Mammary epithelial cell (primary cell): ENCODE data around the gene FOXP4.

Experiments used
- EZH2 ChIP-seq: IDR thresholded peaks from 2 replicates; pipeline ENCODE4 v1.6.1; 2012; ENCODE audit warnings: low read length, inconsistent platforms, borderline replicate concordance
- TF ChIP-seq, protein P1 (sequence below), 2 donors: IDR thresholded peaks in 1 of 2; conservative IDR thresholded peaks in 1 of 2; 2 replicates each; pipeline ENCODE4 v1.5.1; 2011 to 2012; ENCODE audit warnings: inconsistent platforms in 2 of 2, low read length in 2 of 2, mild to moderate bottlenecking in 2 of 2, control low read depth in 1 of 2, low read depth in 1 of 2; ENCODE audit not compliant: insufficient read depth in 1 of 2; ENCODE audit errors: extremely low read depth in 1 of 2

DNA sequence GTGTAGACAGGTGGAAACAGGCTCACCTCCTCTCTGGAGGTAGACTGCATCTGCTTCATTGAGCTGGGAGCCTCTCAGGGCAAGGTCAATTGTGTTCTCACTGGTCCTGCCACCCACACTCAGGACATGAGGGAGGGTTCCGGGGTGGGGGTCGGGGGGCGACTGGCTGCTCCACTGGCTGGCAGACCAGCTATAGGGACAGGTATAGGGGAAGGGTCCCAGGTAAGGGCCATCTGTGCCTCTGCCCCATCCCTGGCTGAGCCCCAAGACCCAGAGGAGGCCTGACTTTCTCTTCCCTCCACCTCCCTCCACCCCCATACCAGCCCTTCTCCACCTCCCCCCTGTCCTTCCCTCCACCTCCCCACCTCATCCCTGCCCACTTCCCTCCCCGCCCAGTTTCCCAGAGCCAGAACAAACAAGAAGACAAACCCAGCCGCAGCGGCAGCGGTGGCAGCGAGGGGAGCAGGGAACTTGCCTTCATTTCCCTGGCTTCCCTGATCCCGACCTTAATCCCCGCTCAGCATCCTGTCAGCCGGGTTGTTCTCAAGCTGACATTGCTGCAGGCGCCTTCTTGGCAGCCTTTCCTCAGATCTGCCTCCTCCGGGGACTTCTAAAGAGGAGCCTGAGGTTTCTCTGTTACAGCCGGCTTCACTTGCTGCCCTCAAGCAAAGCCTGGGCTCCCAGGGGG is 18.3 kb upstream of the FOXP4 start:
- TF ChIP-seq, protein P1, sequence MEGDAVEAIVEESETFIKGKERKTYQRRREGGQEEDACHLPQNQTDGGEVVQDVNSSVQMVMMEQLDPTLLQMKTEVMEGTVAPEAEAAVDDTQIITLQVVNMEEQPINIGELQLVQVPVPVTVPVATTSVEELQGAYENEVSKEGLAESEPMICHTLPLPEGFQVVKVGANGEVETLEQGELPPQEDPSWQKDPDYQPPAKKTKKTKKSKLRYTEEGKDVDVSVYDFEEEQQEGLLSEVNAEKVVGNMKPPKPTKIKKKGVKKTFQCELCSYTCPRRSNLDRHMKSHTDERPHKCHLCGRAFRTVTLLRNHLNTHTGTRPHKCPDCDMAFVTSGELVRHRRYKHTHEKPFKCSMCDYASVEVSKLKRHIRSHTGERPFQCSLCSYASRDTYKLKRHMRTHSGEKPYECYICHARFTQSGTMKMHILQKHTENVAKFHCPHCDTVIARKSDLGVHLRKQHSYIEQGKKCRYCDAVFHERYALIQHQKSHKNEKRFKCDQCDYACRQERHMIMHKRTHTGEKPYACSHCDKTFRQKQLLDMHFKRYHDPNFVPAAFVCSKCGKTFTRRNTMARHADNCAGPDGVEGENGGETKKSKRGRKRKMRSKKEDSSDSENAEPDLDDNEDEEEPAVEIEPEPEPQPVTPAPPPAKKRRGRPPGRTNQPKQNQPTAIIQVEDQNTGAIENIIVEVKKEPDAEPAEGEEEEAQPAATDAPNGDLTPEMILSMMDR (conservative IDR thresholded peaks at IDR 0.05 in 1 of 2, IDR thresholded peaks at IDR 0.05 in 1 of 2; ENCODE audit: extremely low read depth in 1 of 2, insufficient read depth in 1 of 2, low read depth in 1 of 2, low read length in 2 of 2): no peak
- TF ChIP-seq EZH2: no peak
